B cell (primary cell): Measurements from ENCODE around the gene COPS8.

Experiments
- CTCF ChIP-seq: fragments of 200-600 bp; IDR thresholded peaks from one replicate; pipeline ENCODE4 v1.8.0; 2022; ENCODE audit warnings: antibody characterized with exemption, mild to moderate bottlenecking
- EZH2 ChIP-seq: IDR thresholded peaks from 2 replicates; pipeline ENCODE4 v1.6.1; 2012; ENCODE audit warnings: borderline replicate concordance, low read depth, mild to moderate bottlenecking, moderate library complexity, low read length; ENCODE audit not compliant: insufficient read depth, poor library complexity, severe bottlenecking

- TF ChIP-seq CTCF, result no peak
- no peak for TF ChIP-seq EZH2
These were observed 35.2 kb downstream of the COPS8 start for GRCh38 chr2:237120916-237121315.
